NCI-H460 (cell line): ENCODE data around the gene UBASH3B. TPM values are rescaled to one million over a fixed set of nuclear protein-coding genes. Genes with fewer than 3 reads are reported as not detected.
A peak's percentile ranks its signal among the peaks of the same experiment; 100 is the strongest.
"Not testable (repeated sequence)": the region's sequence is repeated elsewhere in the genome, so short reads cannot be mapped to it uniquely, and the experiment has no call there.

Experiments
- DNase-seq: peaks from one replicate; pipeline ENCODE4 v3.0.0-alpha.2; 2016; ENCODE audit warnings: low read depth; ENCODE audit errors: extremely low read depth
- polyA plus RNA-seq: library from polyadenylated mRNA; depleted of rRNA; stranded (reverse); fragments of >200 nt; gene quantifications from 2 replicates; pipeline ENCODE4 v1.2.3, GENCODE V29; 2014; cell fraction: nucleus; rRNA removed
- total RNA-seq: library from RNA; depleted of rRNA; stranded (reverse); fragments of >200 nt; shearing (Covaris generic); gene quantifications from 2 replicates; pipeline ENCODE4 v1.2.3, GENCODE V29; 2014; rRNA removed

Gene UBASH3B
- total RNA-seq = 10.1 and 10.4 TPM in 2 replicates
- 6.1 and 26.7 TPM in 2 replicates for polyA plus RNA-seq

- peak; percentile 61 for DNase-seq
These were observed at the start of gene UBASH3B for GRCh38 chr11:122655527-122656072. UBASH3B (plus strand) TSS chr11:122655722; CDS start chr11:122656050, 328 bp downstream.

GRCh38 chr11:122607162-122607561 is 48.4 kb upstream of the UBASH3B start:
- DNase-seq = not testable (repeated sequence)

- DNase-seq = no peak
These were observed 43.2 kb upstream of the UBASH3B start for GRCh38 chr11:122612123-122612824.

- no peak for DNase-seq
These were observed 38.8 kb upstream of the UBASH3B start for GRCh38 chr11:122616718-122617117.

- DNase-seq = no peak
These were observed 38.2 kb upstream of the UBASH3B start for GRCh38 chr11:122617297-122617696.

- DNase-seq = no peak
These were observed 37.6 kb upstream of the UBASH3B start for GRCh38 chr11:122617926-122618325.

GRCh38 chr11:122618927-122619326 is 36.6 kb upstream of the UBASH3B start:
- no peak for DNase-seq

GRCh38 chr11:122619757-122620156 is 35.8 kb upstream of the UBASH3B start:
- no peak for DNase-seq

GRCh38 chr11:122625501-122625900 is 30.0 kb upstream of the UBASH3B start:
- not testable (repeated sequence) for DNase-seq

GRCh38 chr11:122625976-122626665 is 29.4 kb upstream of the UBASH3B start:
- DNase-seq = no peak

- no peak for DNase-seq
These were observed 27.8 kb upstream of the UBASH3B start for GRCh38 chr11:122627745-122628144.

GRCh38 chr11:122628810-122629555 is 26.5 kb upstream of the UBASH3B start:
- DNase-seq = peak; percentile 69

- no peak for DNase-seq
These were observed 23.2 kb upstream of the UBASH3B start for GRCh38 chr11:122632181-122632824.

GRCh38 chr11:122633219-122633829 is 22.2 kb upstream of the UBASH3B start:
- DNase-seq = peak; percentile 50

GRCh38 chr11:122634501-122634900 is 21.0 kb upstream of the UBASH3B start:
- DNase-seq = no peak

GRCh38 chr11:122637541-122637940 is 18.0 kb upstream of the UBASH3B start:
- no peak for DNase-seq

GRCh38 chr11:122642472-122642922 is 13.0 kb upstream of the UBASH3B start:
- DNase-seq = peak; percentile 67

- peak; percentile 13 for DNase-seq
These were observed 12.6 kb upstream of the UBASH3B start for GRCh38 chr11:122642971-122643370.

- no peak for DNase-seq
These were observed 9.7 kb upstream of the UBASH3B start for GRCh38 chr11:122645847-122646246.
